ENCODE measurements around the gene ORAI2.
"Not testable (repeated sequence)": the region's sequence is repeated elsewhere in the genome, so short reads cannot be mapped to it uniquely, and the experiment has no call there.

ORAI2 gene

DNA sequence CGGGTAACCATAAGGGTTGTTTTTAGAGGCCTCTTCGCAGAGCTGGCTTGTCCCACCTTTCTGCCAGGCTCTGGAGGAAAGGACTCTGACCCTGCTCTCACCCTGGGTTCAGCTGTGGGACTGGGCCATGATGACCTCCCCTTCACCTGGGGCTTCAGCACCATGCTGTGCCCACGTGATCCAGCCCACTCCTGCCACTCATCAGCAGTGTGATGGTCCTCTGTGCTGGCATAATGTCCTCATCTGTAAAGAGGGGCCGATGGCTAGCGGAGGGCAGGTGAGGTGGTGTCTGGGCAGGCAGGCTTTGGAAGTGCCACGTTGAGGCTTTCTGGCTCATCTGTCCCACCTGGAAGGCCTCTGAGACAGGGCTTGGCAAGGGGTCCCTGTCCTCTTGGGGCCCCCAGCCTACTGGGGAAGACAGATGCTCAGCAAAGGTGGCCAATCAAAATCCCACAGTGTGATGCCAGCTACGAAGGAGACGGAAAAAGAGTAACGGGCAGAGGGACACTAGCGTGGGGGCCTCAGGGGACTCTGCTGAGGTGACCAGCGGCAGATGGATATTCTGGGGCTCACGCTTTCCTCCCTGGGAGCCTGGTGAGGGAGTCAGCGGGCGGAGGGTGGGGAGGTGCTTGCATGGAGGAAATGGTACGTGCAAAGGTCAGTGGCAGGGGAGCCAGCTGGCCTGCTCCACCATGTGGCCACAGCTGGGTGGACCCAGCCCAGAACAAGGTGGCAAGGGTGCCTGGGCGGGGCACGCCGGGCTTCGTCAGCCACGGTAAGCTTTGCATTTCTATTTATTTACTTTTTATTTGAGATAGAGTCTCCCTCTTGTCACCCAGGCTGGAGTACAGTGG lies 36.8 kb downstream of the ORAI2 start:
- DNase-seq = no peak

DNA sequence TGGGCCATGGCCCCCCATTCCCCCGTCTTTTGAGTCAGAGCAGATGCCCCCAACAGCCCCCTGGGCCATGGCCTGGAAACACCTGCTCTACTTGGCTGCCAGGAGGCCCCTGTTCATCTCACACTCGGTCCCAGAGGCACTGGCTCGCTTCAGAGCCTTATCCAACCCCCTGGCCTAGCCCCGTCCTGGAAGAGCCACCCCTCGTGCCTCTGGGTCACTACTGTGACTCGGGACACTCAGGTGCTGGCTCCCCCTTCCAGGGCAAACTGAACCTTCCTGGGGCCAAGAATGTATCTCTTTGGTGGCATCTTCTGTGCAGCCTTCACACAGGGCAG lies 38.4 kb downstream of the ORAI2 start:
- no peak for DNase-seq

DNA sequence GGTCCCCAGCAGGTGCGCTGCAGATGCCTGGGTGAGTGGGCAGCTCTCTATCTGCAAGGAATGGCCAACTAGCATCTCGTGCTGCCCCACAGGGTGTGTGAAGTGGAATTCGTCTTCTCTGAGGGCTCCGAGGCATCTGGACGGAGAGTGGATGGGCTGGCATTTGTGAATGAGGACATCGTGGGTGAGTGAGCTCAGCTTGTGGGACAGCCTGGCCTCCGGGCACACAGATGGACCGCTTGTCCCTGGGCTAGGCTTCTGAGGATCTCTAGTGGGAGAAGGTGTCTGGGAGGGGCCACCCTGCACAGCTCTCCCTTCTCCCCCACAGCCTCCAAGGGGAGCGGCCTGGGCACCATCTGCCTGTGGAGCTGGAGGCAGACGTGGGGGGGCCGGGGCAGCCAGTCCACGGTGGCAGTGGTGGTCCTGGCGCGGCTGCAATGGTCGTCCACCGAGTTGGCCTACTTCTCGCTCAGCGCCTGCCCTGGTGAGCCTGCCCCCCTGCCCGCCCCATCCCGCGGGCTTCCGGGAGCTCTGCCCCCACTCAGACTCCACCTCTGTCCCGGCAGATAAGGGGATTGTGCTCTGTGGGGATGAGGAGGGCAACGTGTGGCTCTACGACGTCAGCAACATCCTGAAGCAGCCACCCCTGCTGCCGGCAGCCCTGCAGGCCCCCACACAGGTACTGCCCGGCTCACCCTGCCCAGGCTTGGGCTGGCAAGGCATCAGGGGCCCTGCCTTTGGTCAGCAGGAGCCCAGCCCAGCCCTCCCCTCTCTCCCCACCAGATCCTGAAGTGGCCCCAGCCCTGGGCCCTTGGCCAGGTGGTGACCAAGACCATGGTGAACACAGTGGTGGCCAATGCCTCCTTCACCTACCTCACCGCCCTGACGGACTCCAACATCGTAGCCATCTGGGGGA lies 39.0 kb downstream of the ORAI2 start:
- no peak for DNase-seq

DNA sequence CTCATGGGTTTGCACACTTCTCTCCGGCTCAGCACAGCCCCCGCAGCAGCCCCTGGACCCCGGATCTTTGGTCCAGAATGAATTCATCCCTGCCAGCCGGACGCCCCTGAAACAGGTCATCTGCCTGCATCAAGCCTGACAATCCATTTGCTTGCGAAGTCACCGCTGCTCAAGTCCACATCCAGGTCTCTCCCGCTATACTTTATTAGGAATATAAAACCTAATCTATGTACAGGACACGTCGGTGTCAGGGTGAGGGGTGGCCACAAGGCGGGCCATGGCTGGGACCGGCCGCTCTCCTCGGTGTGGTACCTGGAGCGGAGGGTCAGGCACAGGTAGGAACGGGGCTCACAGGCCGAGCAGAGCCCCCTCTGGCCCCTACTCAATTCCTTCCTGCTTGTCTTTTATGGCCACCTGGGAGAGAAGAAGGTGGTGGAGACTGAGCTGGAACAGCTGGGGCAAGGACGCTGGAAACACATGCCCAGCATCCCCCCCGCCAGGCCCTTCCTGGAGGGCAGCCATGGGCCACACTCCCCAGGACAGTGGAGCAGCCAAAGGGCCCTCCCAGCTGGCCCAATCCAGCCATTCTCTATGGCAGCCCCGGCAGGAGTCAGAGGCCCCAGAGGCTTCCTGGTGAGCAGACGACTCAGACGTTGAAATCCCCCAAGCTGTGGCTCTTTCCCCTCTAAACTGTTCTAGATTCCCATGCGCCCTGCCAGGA lies 40.1 kb downstream of the ORAI2 start:
- no peak for DNase-seq

DNA sequence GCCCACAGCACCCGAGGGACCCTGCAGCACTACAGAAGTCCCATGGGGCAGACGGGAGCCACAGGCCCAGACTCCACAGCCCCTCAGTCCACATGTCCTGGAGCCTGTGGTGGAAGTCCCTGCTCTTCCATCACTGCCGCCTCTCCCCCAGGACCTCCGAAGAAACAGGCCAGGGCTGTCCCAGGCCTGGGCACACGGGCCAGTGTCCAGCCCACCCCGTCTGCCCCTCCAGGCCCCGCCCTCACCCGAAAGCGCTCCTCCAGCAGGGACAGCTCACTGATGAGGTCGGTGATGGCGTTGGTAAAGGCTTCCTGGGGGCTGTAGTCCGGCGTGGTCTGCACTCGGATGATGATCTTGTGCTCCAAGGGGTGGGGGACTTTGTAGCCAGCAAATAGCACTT lies 40.7 kb downstream of the ORAI2 start:
- DNase-seq = not testable (repeated sequence)

DNA sequence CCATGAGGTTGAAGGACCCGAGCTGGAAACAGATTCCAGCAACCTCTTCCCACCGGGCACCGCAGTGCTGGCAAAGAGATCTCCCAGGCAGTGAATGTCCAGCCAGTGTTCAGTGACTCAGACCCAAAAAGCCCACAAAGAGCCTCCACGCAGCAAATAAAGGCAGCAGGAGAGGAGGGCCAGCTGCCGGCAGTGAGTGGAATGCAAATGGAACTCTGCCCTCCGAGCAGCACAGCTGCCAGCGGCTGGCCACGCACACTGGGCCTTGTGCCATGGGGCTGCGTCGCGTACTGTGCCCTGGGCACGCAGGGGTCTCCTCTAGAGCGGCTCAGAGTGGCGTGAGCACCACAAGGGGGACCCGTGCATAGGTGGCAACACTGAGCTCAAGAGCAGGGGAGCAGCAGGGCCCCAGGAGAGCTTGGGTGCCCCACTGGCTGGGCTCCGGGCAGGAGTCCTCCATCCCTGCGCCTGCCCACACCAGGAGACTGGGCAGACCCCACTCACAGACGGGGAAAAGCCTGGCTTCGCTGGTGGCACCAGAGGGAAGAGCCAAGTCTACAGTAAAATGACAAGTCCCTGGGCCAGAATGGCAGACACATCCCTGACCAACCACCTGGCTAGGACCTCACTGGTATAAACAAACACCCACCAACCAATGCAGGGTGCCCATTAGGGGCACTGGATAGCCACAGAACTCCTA lies 41.5 kb downstream of the ORAI2 start:
- not testable (repeated sequence) for DNase-seq

DNA sequence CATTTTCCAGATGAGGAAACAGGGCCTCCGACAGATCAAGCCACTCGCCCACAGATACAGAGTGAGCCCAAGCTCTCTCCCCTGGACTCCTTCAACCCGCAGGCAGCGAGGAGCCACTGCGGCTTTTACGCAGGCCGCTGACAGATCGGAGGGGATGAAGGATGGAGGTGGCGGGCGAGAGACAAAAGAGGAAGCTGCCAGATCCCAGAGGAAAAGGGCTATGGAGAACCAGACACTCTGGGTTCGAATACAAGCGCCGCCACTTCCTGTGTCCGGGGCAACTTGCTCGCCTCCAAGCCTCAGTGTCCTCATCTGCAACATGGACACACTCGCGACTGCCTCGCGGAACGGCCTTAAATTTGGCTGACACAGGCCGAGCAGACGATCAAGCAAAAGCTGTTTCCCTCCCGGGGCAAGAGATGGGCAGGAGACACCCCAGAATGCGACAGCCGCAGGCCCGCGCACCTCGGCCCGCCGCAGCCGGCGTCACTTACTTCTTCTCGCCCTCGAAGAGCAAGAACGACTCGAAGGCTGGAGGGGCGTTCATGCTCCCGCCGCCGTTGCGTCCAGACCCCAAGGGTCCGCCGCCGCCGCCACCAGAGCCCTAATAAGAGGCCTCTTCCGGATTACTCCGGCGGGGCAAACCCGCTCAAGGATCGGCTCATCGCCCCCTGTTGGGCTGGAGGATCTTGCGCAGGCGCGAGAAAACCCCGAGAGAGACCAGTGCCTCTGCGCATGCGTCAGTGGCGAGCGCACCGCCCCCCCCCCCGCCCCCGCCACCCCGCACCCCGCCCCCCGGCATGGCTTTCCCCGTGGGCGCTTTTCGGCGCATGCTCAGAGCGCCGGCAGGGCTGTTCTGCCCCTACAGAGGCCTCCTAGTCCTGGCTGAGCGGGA lies 45.2 kb downstream of the ORAI2 start, which contains the start of gene POLR2J:
POLR2J (minus strand) TSS at position 609 of the 895 bp plus-strand sequence; CDS start at position 547, 62 bp downstream.
- not testable (repeated sequence) for DNase-seq

DNA sequence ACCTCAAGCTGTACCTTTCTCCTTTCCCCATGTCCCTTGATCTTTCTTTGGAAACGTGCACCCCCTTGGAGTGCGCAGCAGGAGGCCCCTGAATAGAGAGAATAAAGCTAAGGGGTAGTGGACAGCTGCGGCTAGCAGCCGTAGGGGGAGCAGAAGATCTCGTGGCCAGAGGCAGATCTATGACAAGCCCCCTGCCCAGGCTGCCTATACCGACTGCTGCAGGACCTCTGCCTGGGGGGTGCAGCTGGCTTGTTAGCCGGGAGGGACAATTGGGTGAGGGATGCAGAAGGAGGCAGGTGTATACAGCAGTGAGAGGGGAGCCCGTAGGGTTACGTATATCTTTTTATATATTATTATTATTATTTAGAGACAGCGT lies 45.8 kb downstream of the ORAI2 start:
- DNase-seq = not testable (repeated sequence)

DNA sequence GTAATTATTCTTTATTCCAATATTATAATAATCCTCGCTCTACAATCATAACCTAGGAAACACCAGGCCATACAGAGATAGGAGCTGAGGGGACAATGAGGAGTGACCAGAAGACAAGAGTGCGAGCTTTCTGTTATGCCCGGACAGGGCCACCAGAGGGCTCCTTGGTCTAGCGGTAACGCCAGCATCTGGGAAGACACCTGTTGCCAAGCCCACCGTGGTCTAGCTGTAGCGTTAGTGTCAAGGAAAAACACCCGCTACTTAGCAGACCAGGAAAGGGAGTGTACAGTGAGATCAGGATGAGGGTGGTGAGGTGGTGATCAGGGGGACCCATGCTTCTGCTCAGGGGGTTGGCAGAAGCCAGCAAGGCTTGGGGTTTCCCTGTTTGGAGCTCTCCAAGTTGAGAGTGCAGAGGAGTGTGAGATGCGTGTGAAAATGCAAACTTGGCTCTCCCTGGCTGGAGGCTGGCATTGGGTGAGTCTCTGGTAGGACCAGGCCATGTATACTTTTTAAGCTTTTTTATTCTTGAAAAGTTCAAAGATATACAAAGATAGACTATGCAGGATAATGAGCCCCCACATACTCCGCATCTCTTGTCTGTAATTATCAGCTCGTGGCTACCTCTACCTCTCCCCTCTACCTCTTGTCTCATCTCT lies 46.7 kb downstream of the ORAI2 start:
- not testable (repeated sequence) for DNase-seq

DNA sequence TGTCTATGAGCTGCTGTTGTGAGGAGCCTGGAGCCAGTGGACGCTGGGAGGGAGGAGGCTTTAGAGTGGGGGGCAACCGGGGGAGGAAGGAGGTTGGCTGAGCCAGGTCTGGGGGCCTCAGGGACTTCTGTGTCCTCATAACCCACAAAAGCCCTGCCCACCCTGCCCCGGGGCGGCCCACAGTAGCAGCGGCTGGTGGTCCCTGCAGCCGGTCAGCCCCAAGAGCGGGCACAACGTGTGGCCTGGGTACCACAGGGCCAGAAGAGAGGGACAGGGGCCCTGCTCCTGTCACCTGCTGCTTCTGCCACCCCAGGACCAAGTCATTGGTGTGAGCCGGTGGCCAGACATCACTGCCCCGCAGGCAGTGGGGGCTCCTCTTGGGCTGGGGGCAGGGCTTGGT lies 48.6 kb downstream of the ORAI2 start:
- not testable (repeated sequence) for DNase-seq

DNA sequence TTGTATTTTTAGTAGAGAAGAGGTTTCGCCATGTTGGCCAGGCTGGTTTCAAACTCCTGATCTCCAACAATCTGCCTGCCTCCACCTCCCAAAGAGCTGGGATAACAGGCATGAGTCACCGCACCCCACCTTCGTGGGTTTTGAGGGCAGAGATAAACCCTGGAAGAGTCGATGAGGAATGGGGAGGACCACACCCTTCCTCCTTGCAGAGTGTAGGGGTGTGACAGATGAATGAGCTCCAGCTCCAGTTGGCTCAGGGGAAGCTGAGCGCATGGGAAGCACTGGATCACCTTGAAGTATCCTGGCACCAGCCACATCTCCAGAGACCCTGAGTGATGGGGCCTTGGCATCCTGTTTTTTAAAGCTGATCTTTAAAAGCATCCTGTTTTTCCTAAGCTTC lies 50.9 kb downstream of the ORAI2 start:
- DNase-seq = not testable (repeated sequence)

DNA sequence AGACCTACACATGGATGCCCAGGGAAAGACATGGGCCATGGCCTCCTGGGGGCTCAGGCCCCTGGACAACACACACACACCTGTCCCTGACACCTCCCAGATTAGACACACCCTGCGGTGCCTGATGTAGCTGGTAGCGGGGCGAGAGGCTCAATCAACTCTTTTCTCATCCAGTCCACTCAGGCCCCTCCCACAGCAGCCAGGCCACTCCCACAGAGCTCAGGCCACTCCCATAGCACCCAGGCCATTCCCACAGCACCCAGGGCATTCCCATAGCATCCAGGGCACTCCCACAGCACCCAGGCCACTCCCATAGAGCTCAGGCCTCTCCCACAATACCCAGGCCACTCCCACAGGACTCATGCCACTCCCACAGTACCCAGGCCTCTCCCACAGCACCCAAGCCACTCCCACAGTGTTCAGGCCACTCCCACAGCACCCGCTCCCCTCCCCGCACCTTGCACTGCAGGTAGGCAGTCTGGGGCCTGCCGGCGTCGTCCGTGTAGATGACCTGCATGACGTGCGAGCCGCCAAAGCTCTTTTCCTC lies 57.2 kb downstream of the ORAI2 start:
- not testable (repeated sequence) for DNase-seq

DNA sequence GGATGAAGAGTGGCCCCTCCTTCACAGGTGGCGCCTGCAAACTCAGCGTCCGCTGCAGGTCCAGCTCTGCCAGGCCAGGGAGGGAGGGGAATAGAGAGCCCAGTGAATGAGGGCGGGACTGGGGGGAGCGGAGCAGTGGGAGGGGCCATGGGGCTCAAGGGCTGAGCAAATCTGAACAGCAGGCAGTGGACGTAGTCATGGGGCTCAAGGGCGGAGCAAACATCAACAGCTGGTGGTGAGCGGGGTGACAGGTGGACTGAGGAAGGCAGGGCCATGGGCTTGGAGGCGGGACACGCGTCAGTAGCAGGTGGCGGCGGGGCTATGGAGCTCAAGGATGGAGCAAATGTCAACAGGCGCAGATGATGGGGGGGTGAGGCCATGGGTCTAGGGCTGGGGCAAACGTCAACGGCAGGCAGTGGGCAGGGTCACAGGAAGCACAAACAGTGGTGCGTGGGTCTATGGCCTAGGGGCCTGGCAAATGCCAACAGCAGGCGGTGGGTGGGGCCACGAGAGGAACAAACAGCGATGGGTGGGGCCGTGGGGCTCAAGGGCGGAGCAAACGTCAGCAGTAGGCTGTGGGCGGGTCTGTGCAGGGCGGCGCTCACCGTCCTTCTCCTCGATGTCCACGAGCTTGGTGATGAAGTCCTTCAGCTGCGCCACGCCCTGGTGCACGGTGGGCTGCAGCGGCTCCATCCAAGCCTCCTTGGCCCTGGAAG lies 60.0 kb downstream of the ORAI2 start:
- DNase-seq = not testable (repeated sequence)

DNA sequence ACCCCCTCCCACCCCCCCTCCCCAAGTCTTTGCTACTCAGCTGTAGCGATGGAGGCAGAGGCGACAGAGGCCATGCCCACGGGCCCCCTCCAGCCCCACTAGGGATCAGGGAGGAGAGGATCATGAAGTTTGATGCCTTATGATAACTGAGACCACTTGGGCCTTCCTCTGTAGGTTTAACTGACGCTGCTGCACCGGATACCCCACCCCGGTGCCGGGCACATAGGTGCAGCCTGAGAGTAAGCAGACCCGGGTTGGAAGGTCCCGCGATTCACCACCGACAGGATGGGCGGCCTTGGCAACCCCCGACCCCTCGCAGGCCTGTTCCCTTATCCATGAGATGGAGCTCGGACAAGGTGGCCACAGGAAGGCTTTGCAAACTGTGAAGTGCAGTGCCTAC lies 60.7 kb downstream of the ORAI2 start:
- DNase-seq = not testable (repeated sequence)

DNA sequence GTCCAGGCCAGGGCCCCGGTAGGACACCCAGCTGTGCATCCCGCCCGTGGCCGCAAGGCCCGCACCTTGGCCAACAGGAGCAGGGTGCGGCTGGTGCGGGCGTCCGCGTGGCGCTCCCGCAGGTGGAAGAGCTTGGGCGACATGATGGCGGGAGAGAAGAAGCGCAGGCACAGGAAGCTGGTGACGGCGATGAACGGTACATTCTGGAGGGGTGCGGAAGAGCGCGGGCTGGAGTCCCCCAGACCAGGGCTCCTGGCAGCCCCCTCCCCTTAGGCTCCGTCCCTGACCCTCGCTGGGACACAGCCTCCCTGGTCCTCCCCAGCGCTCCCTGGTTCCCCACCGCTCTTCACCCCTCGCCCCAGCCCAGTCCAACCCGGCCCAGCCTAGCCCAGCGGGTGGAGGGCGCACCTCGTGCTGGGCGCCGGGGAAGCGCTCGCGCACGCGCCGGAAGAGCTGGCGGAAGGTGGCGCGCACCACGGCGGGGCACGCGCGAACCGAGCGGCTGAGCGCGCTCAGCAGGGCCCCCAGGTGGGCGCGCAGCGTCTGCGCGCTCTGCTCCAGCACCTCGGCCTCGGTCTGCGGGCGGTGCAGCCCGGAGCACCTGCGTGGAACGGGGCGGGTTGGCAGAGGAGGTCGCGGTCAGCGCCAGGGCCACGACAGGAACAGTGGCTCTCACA lies 61.2 kb downstream of the ORAI2 start:
- not testable (repeated sequence) for DNase-seq

DNA sequence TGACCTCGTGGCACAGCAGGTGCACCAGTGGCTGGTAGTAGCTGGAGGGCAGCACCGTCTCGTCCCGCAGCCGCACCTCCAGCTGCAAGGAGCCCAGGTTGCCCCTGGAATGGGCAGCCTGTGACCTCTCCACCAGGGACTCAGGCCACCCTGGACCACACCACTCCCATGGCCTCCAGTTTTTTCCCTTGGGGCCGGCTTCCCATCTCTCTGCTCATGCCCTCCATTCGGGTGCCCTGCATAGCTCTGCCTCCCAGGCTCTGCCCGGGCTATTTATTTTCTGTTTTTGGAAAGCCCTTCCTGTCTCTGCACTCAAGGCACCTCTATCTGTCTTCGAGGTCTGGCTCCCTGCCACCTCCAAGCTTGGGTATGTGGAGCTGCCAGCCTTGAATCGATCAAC lies 63.5 kb downstream of the ORAI2 start:
- DNase-seq = not testable (repeated sequence)

DNA sequence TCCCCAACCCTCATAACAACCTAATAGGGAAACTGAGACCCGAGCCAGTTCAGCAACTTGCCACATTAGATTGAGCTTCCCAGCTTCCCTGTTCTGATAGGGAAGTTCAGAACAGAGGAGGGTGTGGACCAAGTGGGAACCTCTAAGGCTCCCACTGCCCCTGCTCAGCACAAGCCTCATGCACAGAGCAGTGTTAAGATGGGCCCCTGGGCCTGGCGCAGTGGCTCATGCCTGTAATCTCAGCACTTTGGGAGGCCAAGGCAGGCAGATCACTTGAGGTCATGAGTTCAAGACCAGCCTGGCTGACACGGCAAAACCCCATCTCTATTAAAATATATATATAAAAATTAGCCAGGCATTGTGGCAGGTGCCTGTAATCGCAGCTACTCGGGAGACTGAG lies 63.9 kb downstream of the ORAI2 start:
- DNase-seq = not testable (repeated sequence)

DNA sequence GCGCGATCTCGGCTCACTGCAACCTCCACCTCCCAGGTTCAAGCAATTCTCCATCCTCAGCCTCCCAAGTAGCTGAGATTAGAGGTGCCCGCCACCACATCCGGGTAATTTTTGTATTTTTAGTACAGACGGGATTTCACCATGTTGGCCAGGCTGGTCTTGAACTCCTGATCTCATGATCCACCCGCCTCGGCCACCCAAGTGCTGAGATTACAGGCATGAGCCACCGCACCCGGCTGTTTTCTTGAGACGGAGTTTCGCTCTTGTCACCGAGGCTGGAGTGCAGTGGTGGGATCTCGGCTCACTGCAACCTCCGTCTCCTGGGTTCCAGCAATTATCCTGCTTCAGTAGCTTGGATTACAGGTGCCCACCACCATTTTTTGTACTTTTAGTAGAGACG lies 64.9 kb downstream of the ORAI2 start:
- DNase-seq = not testable (repeated sequence)

DNA sequence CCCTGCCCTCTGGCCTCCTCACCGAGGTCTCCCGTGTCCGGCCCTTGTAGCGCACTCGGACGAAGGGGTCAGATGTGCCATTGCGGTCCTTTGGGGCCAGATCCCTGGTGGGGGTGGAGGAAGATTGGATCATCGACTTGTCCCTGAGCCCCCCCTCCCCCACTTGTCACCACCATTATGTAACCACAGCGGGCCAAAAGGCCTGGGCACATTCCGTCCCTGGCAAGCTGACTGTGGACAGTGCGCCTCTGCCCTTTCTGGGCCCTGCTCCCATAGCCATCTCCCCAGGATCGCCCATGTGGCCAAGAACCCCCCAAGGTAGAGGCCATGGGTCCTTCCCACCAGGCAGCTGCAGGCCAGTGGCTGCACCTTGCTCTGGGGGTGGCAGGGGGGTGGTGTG lies 69.8 kb downstream of the ORAI2 start:
- not testable (repeated sequence) for DNase-seq
